Measurements from ENCODE around the gene PTPN14.
"Not testable (repeated sequence)": the region's sequence is repeated elsewhere in the genome, so short reads cannot be mapped to it uniquely, and the experiment has no call there.

PTPN14 gene

DNA sequence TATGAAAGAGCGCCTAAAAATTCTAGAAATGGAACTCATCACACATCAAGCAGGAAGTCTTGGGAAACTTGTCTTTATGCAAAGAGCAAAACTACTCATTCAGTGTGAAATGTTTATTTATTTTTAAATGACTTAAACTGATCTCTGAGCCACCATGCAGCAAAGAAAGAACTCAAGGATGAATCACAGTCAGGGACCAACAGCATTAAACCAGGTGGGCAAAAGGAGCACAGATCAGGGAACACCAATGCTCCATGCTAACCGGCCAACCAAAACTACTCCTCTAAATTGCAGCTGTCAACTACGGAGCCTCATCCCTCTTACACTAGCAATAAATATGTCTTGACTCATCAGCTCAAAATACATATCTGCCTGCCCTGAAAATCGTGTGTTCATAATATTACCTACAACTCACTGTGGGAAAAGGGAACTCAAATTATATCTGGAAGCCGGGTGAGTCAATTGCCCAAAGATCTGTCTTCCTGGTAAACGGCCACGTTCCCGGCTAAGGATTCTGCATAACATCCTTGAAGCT lies 129.2 kb downstream of the PTPN14 start:
- peak; percentile 71 for DNase-seq

GRCh38 chr1:214420833-214421232 lies 130.6 kb downstream of the PTPN14 start:
- no peak for DNase-seq

DNA sequence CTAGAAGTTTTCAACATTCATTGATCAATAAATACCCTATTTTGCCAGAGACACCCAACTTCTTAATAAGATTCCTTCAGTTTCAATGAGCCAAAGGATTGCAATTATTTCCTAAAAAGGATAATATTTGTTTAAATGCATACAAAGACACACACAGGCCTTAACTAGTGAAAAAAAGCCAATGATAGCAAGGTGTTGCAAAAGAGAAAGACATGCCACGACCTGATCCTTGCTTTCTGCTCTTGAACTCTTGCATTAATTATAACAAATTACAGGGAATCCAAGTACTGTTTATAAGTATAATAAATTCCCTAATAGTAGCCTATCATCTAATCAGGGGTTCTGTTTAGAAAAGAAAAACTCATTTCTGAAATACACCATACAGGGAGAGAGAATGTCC lies 131.1 kb downstream of the PTPN14 start:
- no peak for DNase-seq

- no peak for DNase-seq
Observed at GRCh38 chr1:214419650-214420049, 131.8 kb downstream of the PTPN14 start.

DNA sequence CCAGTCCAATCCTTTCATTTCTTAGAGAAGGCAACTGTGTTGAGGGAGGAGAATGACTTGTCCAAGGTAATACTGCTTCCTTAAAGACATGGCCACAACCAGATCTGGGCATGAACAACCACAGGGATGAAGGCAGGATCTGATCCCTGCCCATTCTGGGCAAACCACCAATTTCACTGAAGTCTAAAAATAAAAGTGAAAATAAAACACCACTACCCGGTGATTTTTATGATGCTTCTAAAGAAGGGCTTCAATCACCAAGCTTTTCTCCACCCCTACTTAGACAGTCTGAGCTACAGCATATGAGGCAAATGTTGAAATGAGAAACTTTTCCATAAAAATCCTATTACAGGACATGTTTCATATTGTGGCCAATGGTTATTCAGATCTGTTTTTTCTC lies 133.0 kb downstream of the PTPN14 start:
- DNase-seq, result no peak

- DNase-seq, result no peak
Observed at GRCh38 chr1:214417545-214418210, 133.7 kb downstream of the PTPN14 start.

DNA sequence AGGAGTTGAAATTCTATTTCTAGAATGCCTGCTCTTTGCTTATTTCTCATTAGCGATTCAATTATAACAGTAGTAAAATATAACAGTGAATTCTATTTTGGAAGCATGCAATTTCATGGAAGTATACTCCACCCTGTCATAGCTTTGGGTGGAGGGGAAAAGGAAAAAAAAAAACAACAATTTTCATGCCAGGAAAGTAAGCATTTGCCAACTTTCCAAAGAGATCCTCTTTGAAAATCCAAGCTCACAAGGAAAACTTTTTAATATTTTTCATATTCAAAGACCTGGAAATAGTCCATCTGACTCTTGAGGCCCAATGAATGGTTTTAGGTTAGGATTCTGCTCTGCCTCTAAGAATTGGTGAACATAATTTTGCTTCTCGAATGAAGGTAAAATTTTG lies 134.5 kb downstream of the PTPN14 start:
- no peak for DNase-seq

DNA sequence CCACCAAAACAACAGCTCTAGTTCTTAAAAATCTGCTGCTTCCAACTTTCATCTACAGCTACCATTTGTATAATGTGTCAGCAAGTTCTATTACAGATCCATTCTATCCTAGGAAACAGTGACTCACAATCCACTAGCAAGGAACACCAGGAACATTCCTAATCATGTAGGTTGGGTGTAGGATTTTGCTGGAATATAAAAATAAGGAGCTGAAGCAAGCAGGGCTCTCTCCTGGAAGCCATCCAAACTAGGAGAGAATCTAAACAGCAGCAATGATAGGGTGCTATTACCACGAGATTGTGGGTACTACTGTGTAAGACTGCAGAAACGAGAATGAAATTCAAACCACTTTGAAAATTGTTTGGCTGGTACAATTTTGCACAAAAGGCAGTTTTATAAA lies 135.0 kb downstream of the PTPN14 start:
- DNase-seq, result no peak

DNA sequence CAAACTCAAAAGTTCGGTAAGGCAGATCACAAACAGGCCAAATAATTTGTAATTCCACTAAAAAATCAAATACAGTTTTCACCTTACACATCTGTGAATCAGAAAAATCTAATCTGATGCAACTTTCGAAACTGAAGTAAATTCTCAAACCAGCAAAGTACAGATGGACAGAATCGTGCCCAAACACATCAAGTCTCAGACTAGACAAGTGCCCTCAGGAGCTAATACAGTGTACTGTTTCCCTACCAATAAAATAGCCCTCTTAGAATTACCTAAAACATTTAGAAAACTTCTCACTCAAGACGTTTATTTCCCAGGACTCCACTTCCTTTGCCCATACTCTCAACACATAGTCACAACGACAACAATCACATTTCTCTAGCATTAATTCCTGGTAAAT lies 136.3 kb downstream of the PTPN14 start:
- DNase-seq, result no peak

GRCh38 chr1:214414691-214415090 lies 136.7 kb downstream of the PTPN14 start:
- no peak for DNase-seq

GRCh38 chr1:214413315-214413714 lies 138.1 kb downstream of the PTPN14 start:
- no peak for DNase-seq

- no peak for DNase-seq
Observed at GRCh38 chr1:214404571-214405213, 146.7 kb downstream of the PTPN14 start.

- DNase-seq, result no peak
Observed at GRCh38 chr1:214404154-214404553, 147.2 kb downstream of the PTPN14 start.

- DNase-seq, result no peak
Observed at GRCh38 chr1:214403431-214403830, 148.0 kb downstream of the PTPN14 start.

- DNase-seq, result no peak
Observed at GRCh38 chr1:214402613-214403083, 148.8 kb downstream of the PTPN14 start.

DNA sequence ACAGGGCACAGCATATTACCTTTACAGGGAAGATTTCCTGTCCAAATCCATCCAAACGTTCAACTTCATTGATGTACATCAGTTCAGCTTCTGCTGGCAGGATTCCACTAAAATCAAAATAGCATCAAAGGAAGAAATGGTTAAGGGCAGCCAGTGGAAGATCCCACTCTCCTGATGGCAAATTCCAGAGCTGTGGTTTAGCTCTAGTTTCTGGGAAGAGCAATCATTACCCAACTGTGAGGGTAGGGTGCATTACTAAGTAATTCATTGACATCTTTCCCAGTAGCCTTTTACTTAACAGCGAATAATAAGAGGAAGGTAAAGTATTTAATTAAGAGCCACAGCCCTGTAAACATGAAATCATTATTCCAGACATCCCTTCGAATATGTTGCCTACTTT lies 149.7 kb downstream of the PTPN14 start:
- DNase-seq, result no peak

- no peak for DNase-seq
Observed at GRCh38 chr1:214400131-214400530, 151.3 kb downstream of the PTPN14 start.

GRCh38 chr1:214398490-214398889 lies 152.9 kb downstream of the PTPN14 start:
- DNase-seq, result no peak

GRCh38 chr1:214397497-214397896 lies 153.9 kb downstream of the PTPN14 start:
- no peak for DNase-seq

DNA sequence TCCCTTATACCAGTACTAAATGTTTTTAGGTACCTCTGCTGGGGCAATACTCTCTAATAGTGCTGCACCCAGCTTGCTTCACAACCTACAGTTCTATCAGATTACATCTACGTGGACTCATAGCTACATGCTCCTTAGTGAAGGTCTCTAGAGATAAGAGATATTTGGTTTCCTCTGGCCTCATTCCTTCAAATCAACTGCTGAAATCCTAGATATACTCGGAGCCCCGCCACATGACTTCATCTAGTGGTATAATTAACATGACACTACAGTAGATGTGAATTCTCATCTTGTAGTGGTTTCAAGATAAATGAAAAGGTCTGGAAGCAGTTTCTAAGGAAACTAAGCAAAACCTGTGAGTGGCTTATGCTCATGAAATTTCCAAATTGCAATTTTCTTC lies 155.1 kb downstream of the PTPN14 start:
- no peak for DNase-seq

DNA sequence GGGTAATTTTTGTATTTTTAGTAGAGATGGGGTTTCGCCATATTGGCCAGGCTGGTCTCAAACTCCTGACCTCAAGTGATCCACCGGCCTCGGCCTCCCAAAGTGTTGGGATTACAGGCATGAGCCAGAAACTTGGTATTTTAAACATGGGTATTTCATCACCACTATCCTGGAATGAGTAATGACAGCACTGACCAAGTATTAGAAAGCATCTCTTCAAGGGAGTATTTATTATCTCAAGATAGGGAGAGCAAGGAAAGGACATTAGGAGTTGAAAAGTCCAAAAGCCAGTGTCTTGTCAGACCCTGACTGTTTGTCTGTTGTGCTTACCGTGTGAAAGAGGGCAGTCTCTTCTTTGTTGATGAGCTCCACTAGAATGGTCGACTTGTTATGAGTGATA lies 156.8 kb downstream of the PTPN14 start:
- DNase-seq, result not testable (repeated sequence)

DNA sequence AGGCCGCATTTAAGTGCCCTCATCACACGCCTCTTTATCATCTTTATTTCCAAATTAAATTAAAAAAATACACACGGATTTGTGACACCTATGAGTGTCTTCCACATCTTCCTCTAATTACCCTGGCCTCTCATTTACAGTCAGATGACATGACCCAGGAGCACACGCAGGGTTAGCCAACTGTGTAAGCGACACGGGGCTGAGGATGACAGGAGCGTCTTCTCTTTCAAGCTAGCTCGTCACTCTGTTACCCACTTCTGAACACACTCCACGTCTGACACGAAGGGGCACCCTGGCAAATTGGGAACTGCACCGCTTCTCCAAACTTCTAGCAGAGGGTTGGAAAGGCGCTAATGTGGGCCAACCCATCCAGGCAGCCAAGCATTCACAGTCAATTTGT lies 158.3 kb downstream of the PTPN14 start:
- no peak for DNase-seq

GRCh38 chr1:214391873-214392645 lies 159.3 kb downstream of the PTPN14 start:
- no peak for DNase-seq

- DNase-seq, result no peak
Observed at GRCh38 chr1:214389734-214390133, 161.7 kb downstream of the PTPN14 start.
